Measurements from ENCODE around the gene LAG3.

DNA sequence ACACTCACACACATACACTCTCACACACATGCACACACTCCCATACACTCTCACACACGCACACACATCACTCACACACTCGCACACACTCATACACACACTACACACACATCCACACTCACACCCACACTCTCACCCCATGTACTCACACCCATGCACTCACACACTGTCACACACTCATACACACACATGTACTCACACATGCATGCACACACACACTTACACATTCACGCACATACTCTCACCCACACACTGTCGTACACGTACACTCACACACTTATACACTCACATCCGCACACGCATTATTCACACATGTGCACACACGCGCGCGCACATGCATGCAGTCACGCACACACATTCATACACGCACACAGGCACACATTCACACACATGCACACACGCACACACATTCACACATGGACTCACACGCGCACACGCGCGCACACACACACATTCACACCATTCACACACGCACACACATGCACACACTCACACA is 45.4 kb downstream of the LAG3 start:
- TF ChIP-seq, protein P1, sequence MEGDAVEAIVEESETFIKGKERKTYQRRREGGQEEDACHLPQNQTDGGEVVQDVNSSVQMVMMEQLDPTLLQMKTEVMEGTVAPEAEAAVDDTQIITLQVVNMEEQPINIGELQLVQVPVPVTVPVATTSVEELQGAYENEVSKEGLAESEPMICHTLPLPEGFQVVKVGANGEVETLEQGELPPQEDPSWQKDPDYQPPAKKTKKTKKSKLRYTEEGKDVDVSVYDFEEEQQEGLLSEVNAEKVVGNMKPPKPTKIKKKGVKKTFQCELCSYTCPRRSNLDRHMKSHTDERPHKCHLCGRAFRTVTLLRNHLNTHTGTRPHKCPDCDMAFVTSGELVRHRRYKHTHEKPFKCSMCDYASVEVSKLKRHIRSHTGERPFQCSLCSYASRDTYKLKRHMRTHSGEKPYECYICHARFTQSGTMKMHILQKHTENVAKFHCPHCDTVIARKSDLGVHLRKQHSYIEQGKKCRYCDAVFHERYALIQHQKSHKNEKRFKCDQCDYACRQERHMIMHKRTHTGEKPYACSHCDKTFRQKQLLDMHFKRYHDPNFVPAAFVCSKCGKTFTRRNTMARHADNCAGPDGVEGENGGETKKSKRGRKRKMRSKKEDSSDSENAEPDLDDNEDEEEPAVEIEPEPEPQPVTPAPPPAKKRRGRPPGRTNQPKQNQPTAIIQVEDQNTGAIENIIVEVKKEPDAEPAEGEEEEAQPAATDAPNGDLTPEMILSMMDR (IDR thresholded peaks at IDR 0.05): no peak
- TF ChIP-seq ZFX (IDR thresholded peaks at IDR 0.05; ENCODE audit: borderline replicate concordance): no peak
